RWPE2 (cell line): ENCODE measurements around the gene PLXNB1.

Experiments used
- ATAC-seq: fragments of 200-7000 bp; cut with Tn5 transposase; 3 replicates; pipeline ENCODE4 v1.9.1; 2021; ENCODE audit warnings: low read depth
- DNase-seq: peaks from one replicate; pipeline ENCODE4 v3.0.0-alpha.2; 2020; ENCODE audit warnings: low spot score
- H3K27ac ChIP-seq: fragments of 450-650 bp; 2 replicates; pipeline ENCODE4 v1.5.1; 2017; ENCODE audit warnings: mild to moderate bottlenecking; ENCODE audit not compliant: poor library complexity, severe bottlenecking
- H3K27me3 ChIP-seq: fragments of 250-450 bp; sonication (Bioruptor Pico); 2 replicates; pipeline ENCODE4 v1.5.1; 2021; ENCODE audit warnings: mild to moderate bottlenecking, moderate library complexity; ENCODE audit not compliant: insufficient read depth, poor library complexity, severe bottlenecking
- H3K36me3 ChIP-seq: fragments of 250-450 bp; sonication (Bioruptor Pico); 2 replicates; pipeline ENCODE4 v1.5.1; 2020; ENCODE audit warnings: low read depth, mild to moderate bottlenecking, moderate library complexity
- H3K4me1 ChIP-seq: fragments of 250-450 bp; sonication (Bioruptor Pico); 2 replicates; pipeline ENCODE4 v1.5.1; 2021; ENCODE audit warnings: mild to moderate bottlenecking, moderate library complexity; ENCODE audit not compliant: insufficient read depth, poor library complexity, severe bottlenecking
- H3K4me3 ChIP-seq: fragments of 250-450 bp; sonication (Bioruptor Pico); 2 replicates; pipeline ENCODE4 v1.5.1; 2021; ENCODE audit warnings: mild to moderate bottlenecking, moderate library complexity; ENCODE audit not compliant: severe bottlenecking
- H3K9me3 ChIP-seq: fragments of 250-450 bp; sonication (Bioruptor Pico); 2 replicates; pipeline ENCODE4 v1.5.1; 2021; ENCODE audit warnings: mild to moderate bottlenecking, moderate library complexity; ENCODE audit not compliant: severe bottlenecking
- TF ChIP-seq, protein P1 (sequence below): fragments of 450-650 bp; IDR thresholded peaks from one replicate; pipeline ENCODE4 v1.5.1; 2017; ENCODE audit warnings: mild to moderate bottlenecking, moderate library complexity; ENCODE audit not compliant: poor library complexity, severe bottlenecking

PLXNB1 gene

GRCh38 chr3:48422681-48423080, 7.2 kb downstream of the PLXNB1 start:
- no peaks in the 10 kb centered on the region for H3K27me3 ChIP-seq
- TF ChIP-seq, protein P1, sequence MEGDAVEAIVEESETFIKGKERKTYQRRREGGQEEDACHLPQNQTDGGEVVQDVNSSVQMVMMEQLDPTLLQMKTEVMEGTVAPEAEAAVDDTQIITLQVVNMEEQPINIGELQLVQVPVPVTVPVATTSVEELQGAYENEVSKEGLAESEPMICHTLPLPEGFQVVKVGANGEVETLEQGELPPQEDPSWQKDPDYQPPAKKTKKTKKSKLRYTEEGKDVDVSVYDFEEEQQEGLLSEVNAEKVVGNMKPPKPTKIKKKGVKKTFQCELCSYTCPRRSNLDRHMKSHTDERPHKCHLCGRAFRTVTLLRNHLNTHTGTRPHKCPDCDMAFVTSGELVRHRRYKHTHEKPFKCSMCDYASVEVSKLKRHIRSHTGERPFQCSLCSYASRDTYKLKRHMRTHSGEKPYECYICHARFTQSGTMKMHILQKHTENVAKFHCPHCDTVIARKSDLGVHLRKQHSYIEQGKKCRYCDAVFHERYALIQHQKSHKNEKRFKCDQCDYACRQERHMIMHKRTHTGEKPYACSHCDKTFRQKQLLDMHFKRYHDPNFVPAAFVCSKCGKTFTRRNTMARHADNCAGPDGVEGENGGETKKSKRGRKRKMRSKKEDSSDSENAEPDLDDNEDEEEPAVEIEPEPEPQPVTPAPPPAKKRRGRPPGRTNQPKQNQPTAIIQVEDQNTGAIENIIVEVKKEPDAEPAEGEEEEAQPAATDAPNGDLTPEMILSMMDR: no peak
- peaks cover 82% of the 10 kb centered on the region for H3K36me3 ChIP-seq
- H3K9me3 ChIP-seq: no peaks in the 10 kb centered on the region
- no peak overlapping the region for H3K4me3 ChIP-seq
- H3K27ac ChIP-seq: no peak overlapping the region
- no peak for DNase-seq
- ATAC-seq: no peak
- peaks cover 18% of the 10 kb centered on the region for H3K4me1 ChIP-seq

DNA sequence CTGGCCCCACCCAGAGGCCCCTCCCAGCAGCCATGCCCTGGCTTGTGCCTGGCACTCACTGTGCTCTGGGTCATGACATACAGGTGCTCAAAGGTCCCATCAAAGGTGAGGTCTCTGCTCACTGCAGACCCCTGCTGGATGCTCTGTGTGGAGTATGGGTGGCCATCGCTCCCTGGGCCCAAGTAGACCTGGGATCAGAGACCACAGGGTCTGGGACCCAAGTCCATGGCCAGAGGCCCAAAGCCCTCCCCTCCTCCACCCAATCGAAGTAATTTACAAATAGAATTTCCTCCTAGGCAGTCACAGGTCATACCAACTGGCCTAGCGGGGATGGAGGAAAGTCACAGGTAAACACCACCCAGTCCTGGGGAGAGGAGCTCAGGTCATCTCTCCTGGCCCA, 7.6 kb downstream of the PLXNB1 start:
- H3K4me1 ChIP-seq: peaks cover 18% of the 10 kb centered on the region
- ATAC-seq (no peak), DNase-seq (no peak)
- peaks cover 82% of the 10 kb centered on the region for H3K36me3 ChIP-seq
- TF ChIP-seq, protein P1: no peak
- no peaks in the 10 kb centered on the region for H3K9me3 ChIP-seq
- no peak overlapping the region for H3K27ac ChIP-seq
- H3K4me3 ChIP-seq: no peak overlapping the region
- H3K27me3 ChIP-seq: no peaks in the 10 kb centered on the region

- ATAC-seq: no peak
- H3K4me3 ChIP-seq: no peak overlapping the region
- H3K9me3 ChIP-seq: no peaks in the 10 kb centered on the region
- H3K27me3 ChIP-seq: no peaks in the 10 kb centered on the region
- H3K4me1 ChIP-seq: peaks cover under 1% of the 10 kb centered on the region
- TF ChIP-seq, protein P1: no peak
- no peak for DNase-seq
- no peak overlapping the region for H3K27ac ChIP-seq
- peaks cover 93% of the 10 kb centered on the region for H3K36me3 ChIP-seq
Measured at GRCh38 chr3:48420561-48420960, 9.3 kb downstream of the PLXNB1 start.

- H3K27me3 ChIP-seq: no peaks in the 10 kb centered on the region
- no peaks in the 10 kb centered on the region for H3K9me3 ChIP-seq
- TF ChIP-seq, protein P1: no peak
- DNase-seq (no peak), ATAC-seq (no peak)
- H3K27ac ChIP-seq: no peak overlapping the region
- H3K4me3 ChIP-seq: no peak overlapping the region
- peaks cover 93% of the 10 kb centered on the region for H3K36me3 ChIP-seq
- H3K4me1 ChIP-seq: no peaks in the 10 kb centered on the region
Measured at GRCh38 chr3:48419597-48419996, 10.3 kb downstream of the PLXNB1 start.

- ATAC-seq: no peak
- H3K27me3 ChIP-seq: no peaks in the 10 kb centered on the region
- no peak overlapping the region for H3K4me3 ChIP-seq
- no peak for DNase-seq
- no peaks in the 10 kb centered on the region for H3K4me1 ChIP-seq
- H3K9me3 ChIP-seq: no peaks in the 10 kb centered on the region
- peaks cover 93% of the 10 kb centered on the region for H3K36me3 ChIP-seq
- TF ChIP-seq, protein P1: no peak
- H3K27ac ChIP-seq: no peak overlapping the region
Measured at GRCh38 chr3:48419149-48419548, 10.7 kb downstream of the PLXNB1 start.
